Lung (tissue), 12 donors: Measurements from ENCODE around the gene MRFAP1. TPM values are rescaled to one million over a fixed set of nuclear protein-coding genes. Genes with fewer than 3 reads are reported as not detected.
"Not testable (repeated sequence)": the region's sequence is repeated elsewhere in the genome, so short reads cannot be mapped to it uniquely, and the experiment has no call there.

Experiments
- ATAC-seq: fragments of 200-7000 bp; cut with Tn5 transposase; one replicate; pipeline ENCODE4 v1.9.1; 2020; ENCODE audit warnings: moderate number of reproducible peaks; ENCODE audit not compliant: insufficient read depth, low FRiP score
- DNase-seq, 3 donors: peaks; one replicate each; pipeline ENCODE4 v3.0.0-alpha.2; 2013 to 2017
- H3K27ac ChIP-seq, 2 donors: one replicate each; pipeline ENCODE4 v1.5.1; 2013; ENCODE audit warnings: mild to moderate bottlenecking in 2 of 2, moderate library complexity in 2 of 2, control low read depth in 1 of 2, inconsistent platforms in 1 of 2, low read depth in 1 of 2, low read length in 1 of 2
- H3K27me3 ChIP-seq, 3 donors: one replicate each; pipeline ENCODE4 v1.5.1; 2013; ENCODE audit warnings: low read length in 2 of 3; ENCODE audit not compliant: control insufficient read depth in 3 of 3, insufficient read depth in 3 of 3
- H3K36me3 ChIP-seq, 4 donors: one replicate each; pipeline ENCODE4 v1.5.1; 2013; ENCODE audit warnings: low read length in 4 of 4, mild to moderate bottlenecking in 1 of 4, moderate library complexity in 1 of 4; ENCODE audit not compliant: control insufficient read depth in 4 of 4, insufficient read depth in 4 of 4
- H3K4me1 ChIP-seq, 5 donors: one replicate each; pipeline ENCODE4 v1.5.1; 2013; ENCODE audit warnings: low read length in 5 of 5, mild to moderate bottlenecking in 2 of 5, moderate library complexity in 1 of 5; ENCODE audit not compliant: control insufficient read depth in 5 of 5, insufficient read depth in 5 of 5
- H3K4me3 ChIP-seq: one replicate; pipeline ENCODE4 v1.5.1; 2013; ENCODE audit warnings: mild to moderate bottlenecking, control low read depth, moderate library complexity
- H3K9ac ChIP-seq, 2 donors: one replicate each; pipeline ENCODE4 v1.5.1; 2013; ENCODE audit warnings: low read length in 2 of 2, control low read depth in 1 of 2; ENCODE audit not compliant: insufficient read depth in 1 of 2
- H3K9me3 ChIP-seq, 4 donors: one replicate each; pipeline ENCODE4 v1.5.1; 2013; ENCODE audit warnings: low read length in 3 of 4, mild to moderate bottlenecking in 1 of 4, moderate library complexity in 1 of 4; ENCODE audit not compliant: control insufficient read depth in 4 of 4, insufficient read depth in 3 of 4
- CTCF ChIP-seq: IDR thresholded peaks from 2 replicates; pipeline ENCODE4 v1.5.1; 2012; ENCODE audit warnings: mild to moderate bottlenecking; ENCODE audit errors: control extremely low read depth, extremely low read depth
- WGBS, 2 donors: extraction: QIAGEN DNeasy Blood & Tissue Kit; methylation state at CpG; one replicate each; pipeline ENCODE4 v1.1.7; 2013; 5-methylcytosine and 5-hydroxymethylcytosine counted together
- polyA plus RNA-seq, 2 donors: library from polyadenylated mRNA; stranded (reverse); fragments of 200-250 nt; gene quantifications; one replicate each; pipeline ENCODE4 v1.2.1, GENCODE V29; 2013
- total RNA-seq, 2 donors: library from RNA; depleted of rRNA in 1 of 2; stranded (reverse); fragments of >200 nt in 1 of 2; gene quantifications; one replicate each; pipeline ENCODE4 v1.2.1, GENCODE V29; 2014 to 2021
- donor health status: control.
- donor health status: control.
- donor health status: Bipolar disorder and iron deficiency.
- donor health status: healthy.
- donor health status: DM: yes; HTN: yes; CAD: no.

MRFAP1 gene
- total and polyA plus RNA-seq, 4 donors, result 183 to 286 (median 218) TPM

GRCh38 chr4:6647169-6647568 is 6.7 kb downstream of the MRFAP1 start:
- H3K27me3 ChIP-seq, result no peaks in the 10 kb centered on the region
- H3K4me3 ChIP-seq, result no peak overlapping the region
- DNase-seq (no peak), ATAC-seq (no peak)
- WGBS, 2 donors, result 87 to 90% methylated on average over 5 of the region's 5 CpGs
- H3K9ac ChIP-seq, result no peak overlapping the region
- H3K36me3 ChIP-seq, result peaks cover 2 to 12% (median 9%) of the 10 kb centered on the region in 4 donors
- TF ChIP-seq CTCF, result no peak
- no peak overlapping the region for H3K27ac ChIP-seq
- H3K4me1 ChIP-seq, result peaks cover 6 to 15% (median 8%) of the 10 kb centered on the region in 5 donors
- H3K9me3 ChIP-seq, result no peaks in the 10 kb centered on the region

DNA sequence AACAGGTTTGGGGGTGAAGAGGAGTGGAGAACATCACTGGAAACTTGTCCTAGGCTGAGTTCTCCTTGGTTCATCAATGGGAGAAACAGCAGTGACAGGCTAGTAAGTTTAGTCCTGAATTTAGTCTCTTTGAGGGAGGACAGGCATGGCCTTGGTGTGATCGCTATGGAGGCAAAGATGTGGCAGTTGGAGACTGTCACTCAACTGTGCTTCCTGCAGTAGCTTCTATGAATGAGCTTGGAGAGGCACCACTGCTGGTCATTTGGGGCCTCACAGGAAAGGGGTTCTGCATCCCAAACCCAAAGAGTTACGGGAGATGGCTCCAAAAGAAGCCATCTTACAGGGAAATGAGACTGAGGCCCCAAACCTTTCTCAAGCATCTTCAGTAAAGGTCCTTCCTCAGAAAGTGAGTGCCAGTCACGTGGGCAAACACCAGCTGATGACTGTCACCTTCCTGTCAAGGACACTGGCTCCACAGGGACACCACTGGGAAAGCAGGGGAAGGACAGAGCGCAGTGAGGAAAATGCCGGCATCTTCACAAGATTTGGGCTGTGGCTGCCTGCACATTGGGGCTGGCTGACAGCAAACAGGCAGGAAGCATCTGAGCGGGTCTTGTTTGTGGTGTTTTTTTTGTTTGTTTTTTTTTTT is 7.2 kb downstream of the MRFAP1 start:
- no peak for TF ChIP-seq CTCF
- no peak overlapping the region for H3K27ac ChIP-seq
- DNase-seq (no peak), ATAC-seq (no peak)
- WGBS, 2 donors, result 66 to 67% methylated on average over 6 of the region's 6 CpGs
- H3K9me3 ChIP-seq, result no peaks in the 10 kb centered on the region
- H3K4me1 ChIP-seq, result peaks cover 1 to 10% (median 6%) of the 10 kb centered on the region in 5 donors
- H3K4me3 ChIP-seq, result no peak overlapping the region
- H3K9ac ChIP-seq, result no peak overlapping the region
- no peaks in the 10 kb centered on the region for H3K27me3 ChIP-seq
- peaks cover 0 to 8% (median 6%) of the 10 kb centered on the region in 4 donors for H3K36me3 ChIP-seq

DNA sequence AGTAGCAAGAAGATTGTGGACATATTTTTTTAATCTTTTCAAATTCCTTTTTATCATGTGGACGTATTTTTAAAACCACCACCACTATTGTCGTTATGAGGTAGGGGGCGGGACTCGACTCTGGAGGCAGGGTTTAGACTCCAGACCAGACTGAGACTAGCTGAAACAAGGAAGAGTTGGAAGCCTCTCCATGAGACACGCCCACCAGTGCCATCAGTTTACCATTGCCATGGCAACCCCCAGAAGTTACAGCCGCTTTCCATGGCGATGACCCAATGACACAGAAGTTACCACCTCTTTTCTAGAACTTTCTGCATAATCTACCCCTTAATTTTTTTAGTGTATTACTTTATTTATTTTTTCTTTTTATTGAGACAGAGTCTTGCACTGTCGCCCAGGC is 8.7 kb downstream of the MRFAP1 start:
- WGBS, 2 donors, result 91 to 92% methylated on average over 8 of the region's 8 CpGs
- no peak for ATAC-seq

DNA sequence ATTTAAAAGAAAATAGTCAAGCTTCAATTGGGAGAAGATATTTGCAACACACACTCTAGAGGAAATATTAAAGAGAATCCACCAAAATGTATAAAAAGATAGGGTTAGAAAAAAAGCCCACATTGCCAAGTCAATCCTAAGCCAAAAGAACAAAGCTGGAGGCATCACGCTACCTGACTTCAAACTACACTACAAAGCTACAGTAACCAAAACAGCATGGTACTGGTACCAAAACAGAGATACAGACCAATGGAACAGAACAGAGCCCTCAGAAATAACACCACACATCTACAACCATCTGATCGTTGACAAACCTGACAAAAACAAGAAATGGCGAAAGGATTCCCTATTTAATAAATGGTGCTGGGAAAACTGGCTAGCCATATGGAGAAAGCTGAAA is 13.7 kb downstream of the MRFAP1 start:
- not testable (repeated sequence) for H3K36me3 ChIP-seq, H3K27me3 ChIP-seq, H3K9me3 ChIP-seq, H3K4me1 ChIP-seq, H3K4me3 ChIP-seq, DNase-seq, ATAC-seq, H3K9ac ChIP-seq, H3K27ac ChIP-seq
- 60 to 93% methylated on average over 2 to 3 of the region's 3 CpGs for WGBS, 2 donors

More for the DNA sequence above, 8.7 kb downstream of the MRFAP1 start:
- Histone ChIP-seq H3K27me3 (no peaks in the 10 kb centered on the region), H3K4me1 (no peaks in the 10 kb centered on the region), H3K4me3 (no peak overlapping the region), H3K27ac (no peak overlapping the region), H3K36me3 (no peaks in the 10 kb centered on the region), H3K9ac (no peak overlapping the region), H3K9me3 (no peaks in the 10 kb centered on the region)
- no peak for DNase-seq
- no peak for TF ChIP-seq CTCF

GRCh38 chr4:6655291-6655690 is 14.8 kb downstream of the MRFAP1 start:
- ATAC-seq, DNase-seq, H3K4me3 ChIP-seq, H3K36me3 ChIP-seq, H3K9me3 ChIP-seq, H3K4me1 ChIP-seq, H3K27ac ChIP-seq, H3K9ac ChIP-seq: not testable (repeated sequence)
- peaks cover 0 to 14% (median 5%) of the 10 kb centered on the region in 3 donors for H3K27me3 ChIP-seq
- WGBS, 2 donors, result 82 to 89% methylated on average over 2 of the region's 2 CpGs
